Dedifferentiated amniotic fluid mesenchymal stem cell (primary cell): ENCODE data around the gene METTL23.
"Not testable (repeated sequence)": the region's sequence is repeated elsewhere in the genome, so short reads cannot be mapped to it uniquely, and the experiment has no call there.

Source experiments
- DNase-seq: peaks from one replicate; pipeline ENCODE4 v3.0.0-alpha.2; 2016; ENCODE audit errors: extremely low spot score

Gene METTL23

DNA sequence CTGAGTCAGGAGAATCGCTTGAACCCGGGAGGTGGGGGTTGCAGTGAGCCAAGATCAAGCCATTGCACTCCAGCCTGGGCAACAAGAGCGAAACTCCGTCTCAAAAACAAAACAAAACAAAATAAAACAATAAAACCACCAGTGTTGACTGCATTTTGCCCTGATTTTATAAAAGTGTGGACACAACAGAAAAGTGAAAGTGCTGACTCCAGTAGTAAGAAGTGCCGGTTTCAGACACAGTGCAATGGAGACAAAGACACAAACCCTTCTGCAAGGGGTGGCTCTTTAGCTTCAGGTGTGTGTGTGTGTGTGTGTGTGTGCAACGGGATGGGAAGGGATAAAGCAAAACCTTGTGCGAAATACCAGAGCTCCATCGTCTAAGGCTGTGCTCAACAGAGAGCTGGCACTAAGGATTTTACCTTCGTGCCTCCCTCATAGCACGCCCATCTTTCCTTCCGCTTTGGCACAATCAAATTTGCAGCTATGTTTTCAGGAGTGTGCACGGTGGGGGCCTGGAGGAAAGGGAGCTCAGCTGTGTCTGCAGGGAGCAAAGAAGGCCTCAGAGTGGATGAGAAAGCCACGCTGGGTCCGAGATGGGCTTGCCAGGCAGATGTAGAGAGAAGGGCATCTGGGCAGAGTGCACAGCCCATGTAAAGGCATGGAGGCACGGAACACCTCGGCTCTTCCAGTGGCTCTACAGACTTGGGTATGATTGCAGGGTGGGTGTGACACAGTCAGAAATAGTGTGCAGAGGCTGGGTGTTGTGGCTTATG, 31.4 kb upstream of the METTL23 start:
- no peak for DNase-seq

DNA sequence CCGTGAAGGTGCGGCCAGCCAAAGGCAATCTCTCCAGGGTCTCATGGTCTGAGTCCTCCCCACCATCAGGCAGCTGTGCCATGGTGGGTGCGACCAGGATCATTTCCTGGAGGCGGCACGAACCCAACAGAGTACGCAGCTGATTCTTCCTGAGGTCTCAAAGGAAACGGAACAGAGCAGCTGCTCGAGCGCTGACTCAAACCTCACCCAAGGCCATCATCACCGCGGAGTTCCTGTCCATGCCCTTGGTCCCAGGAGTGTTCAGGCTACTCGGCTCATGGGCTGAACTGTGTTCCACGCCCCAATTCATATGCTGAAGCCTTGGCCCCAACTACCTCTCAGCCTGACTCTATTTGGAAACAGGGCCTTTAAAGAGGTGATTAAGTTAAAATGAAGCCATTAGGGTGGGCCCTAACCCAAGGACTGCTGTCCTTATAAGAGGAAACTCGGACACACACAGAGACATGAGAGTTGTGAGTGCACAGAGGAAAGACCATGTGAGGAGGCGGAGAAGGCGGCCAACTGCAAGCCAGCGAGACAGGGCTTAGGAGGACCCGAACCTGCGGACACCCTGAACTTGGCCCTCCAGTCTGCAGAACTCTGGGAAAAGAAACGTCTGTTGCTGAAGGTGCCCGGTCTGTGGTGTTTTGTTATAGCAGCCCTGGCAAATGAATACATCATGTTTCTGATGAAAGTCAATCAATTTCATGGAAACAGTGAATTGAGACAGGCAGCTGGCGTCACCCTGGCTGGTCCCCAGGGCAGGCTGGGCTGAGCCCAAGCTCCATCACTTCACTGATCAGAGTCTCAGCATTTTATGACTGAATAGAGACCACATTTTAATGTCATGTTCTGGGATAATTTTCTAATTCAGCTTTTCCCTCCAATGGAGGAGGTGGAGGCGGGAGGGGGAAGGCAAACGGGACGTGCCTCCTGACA, 29.6 kb upstream of the METTL23 start:
- no peak for DNase-seq

DNA sequence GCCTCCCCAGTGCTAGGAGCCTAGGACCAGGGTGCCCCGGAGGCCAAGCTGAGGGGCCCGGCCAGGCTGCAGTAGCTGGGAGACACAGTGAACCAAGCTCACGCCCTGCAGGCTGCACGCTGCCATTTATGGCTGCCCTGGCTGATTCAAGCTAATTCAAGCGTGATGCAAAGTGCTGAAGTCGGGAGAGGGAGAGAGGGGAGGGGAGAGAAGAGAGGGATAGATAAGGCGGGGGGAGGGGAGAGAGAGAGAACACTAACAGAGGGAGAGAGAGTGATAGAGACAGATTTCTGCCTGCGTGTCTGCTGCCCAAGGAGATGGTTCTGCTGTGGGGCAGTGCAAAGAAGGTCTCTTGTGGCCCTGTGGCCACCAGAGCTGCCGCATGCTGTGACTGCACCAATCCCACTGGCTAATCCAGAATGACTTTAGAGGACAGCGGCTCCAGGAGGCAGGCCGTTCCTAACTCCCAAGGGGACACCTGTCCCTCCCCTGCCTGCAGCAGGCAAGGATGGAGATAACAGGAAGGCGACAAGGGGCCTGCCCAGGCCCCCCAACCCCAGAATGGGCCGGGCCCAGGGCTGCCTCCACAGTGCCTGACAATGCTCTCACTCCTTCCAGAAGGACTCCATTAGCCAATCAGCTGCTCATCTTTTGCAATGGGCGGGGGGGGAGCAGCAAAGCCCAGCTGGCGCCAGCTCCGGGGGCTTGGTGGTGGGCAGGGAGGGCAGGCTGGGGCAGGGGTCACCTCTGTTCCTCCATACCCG, 28.8 kb upstream of the METTL23 start:
- DNase-seq, result peak; percentile 41

DNA sequence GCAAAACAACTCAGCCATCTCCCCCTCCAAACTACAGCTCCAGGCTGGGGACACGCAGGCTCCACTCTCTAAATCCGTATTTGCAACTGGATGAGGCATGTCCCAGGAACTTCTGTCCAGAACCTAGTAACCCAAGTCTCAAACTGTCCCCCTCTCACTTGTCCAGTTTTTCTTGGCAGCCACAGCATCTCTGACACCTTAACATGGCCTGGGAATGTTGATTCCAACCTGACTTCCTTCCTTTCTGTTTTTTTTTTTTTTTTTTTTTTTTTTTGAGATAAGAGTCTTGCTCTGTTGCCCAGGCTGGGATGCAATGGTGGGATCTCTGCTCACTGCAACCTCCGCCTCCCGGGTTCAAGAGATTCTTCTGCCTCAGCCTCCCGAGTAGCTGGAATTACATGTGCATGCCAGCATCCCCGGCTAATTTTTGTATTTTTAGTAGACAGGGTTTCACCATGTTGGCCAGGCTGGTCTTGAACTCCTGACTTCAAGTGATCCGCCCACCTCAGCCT, 28.1 kb upstream of the METTL23 start:
- DNase-seq, result not testable (repeated sequence)

DNA sequence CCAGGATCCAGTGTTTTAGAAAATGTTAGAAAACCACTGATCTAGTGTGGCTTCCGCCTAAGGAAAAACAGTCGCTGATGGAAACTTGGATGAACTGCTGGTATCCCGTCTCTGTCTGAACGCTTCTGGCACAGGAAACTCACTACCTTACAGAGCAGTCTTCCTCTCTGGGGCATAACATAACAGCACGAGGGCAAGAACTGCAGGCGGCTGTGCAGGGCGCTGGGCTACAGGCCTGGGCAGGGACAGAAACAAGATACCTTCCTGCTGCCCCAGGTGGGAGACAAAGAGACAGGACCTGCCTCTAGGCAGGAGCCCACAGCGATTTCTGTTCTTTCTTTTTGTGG, 26.4 kb upstream of the METTL23 start:
- DNase-seq, result no peak

GRCh38 chr17:76700617-76701470, 25.8 kb upstream of the METTL23 start:
- peak; percentile 75 for DNase-seq

- no peak for DNase-seq
These were observed 25.1 kb upstream of the METTL23 start for GRCh38 chr17:76701471-76701967.

DNA sequence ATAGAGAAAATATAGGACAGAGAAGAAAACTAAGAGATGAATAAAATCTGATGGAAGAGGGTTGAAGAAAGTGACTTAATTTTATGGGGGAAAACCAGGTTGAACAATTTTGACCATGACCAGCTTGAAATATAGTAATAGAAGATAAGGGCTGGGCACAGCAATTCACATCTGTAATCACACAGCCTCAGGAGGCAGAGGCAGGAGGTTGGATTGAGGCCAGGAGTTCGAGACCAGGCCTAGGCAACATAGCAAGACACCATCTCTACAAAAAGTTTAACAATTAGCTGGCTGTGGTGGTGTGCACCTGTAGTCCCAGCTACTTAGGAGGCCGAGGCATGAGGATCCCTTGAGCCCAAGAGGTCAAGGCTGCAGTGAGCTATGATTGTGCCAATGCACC, 24.6 kb upstream of the METTL23 start:
- DNase-seq, result no peak

DNA sequence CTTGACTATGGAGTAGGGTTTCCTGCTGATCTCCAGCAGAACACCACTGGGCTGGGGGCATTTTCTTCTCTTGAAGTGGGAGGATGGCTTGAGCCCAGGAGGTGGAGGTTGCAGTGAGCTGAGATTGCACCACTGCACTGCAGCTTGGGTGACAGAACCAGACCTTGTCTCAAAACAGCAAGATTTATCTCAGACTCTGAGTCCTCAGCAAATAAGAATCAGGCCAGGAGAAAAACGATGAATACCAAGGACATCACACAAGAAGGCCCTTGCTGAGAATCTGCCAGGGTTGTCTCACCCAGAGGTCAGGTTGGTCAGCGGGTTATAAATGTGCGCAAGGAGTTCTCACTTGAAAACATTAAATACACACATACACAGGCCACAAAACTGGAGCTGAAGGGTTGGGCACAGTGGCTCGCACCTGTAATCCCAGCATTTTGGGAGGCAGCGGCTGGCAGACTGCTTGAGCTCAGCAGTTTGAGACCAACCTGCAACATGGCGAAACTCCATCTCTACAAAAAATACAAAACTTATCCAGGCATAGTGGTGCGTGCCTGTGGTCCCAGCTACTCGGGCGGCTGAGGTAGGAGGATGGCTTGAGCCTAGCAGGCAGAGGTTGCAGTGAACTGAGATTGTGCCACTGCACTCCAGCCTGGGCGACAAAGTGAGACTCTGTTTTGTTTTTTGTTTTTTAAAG, 23.6 kb upstream of the METTL23 start:
- DNase-seq, result no peak

GRCh38 chr17:76704805-76705204, 21.8 kb upstream of the METTL23 start:
- DNase-seq, result no peak

DNA sequence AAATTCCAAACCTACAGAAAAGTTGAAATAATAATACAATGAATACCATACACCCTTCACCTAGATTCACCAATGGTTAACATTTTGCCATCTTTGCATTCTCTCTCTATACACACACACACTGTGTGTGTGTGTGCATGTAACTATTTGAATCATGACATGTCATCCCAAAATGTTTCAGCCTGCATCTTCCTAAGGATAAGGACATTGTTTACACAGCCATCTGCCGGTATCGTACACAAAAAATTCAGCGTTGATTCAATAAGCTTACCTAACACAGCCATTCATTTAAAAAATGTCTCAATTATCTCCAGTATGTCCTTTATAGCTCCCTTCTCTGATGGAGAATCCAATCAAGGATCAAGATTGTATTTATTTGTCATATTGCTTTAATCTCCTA, 19.8 kb upstream of the METTL23 start:
- DNase-seq, result no peak

DNA sequence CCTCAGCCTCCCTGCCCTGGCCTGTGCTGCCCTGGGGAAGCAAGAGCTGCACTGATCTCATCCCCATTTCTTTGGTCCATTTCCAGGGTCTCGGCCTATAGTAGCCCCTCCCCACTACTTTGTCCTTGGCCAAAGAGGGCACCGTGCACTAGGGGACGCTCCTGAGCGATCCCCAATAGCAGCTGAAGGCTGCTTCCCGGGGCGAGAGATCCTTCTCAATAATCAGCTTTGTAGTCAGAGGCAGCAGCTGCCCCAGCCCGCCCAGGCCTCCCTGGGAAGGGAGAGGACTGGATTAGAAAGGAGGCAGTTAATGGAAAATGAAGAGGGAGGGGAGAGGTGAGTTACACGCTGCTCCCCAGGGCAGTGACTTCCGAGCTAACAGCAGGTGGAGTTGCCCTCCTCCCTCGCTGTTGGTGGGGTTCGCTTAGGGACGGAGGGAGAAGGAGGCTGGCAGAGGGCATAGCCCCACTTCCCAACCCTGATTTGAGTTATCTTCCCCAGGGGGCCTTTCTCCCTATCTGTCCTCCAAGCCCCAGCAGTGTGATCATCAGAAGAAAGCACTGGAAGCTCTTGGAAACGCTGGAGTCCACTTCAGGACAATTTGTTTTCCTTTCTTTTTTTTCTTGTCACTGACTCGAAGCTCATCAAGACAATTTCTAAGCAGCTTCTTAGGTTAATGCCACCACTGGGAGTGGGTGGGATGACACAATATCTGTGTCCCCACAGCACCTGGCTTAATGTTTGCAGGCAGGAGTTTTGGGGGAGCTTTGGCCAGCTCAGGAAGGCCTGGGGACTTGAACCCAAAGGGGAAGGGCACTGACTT, 18.4 kb upstream of the METTL23 start:
- DNase-seq, result no peak

- DNase-seq, result peak; percentile 81
These were observed 17.3 kb upstream of the METTL23 start for GRCh38 chr17:76709077-76709950.

GRCh38 chr17:76709951-76710862, 16.4 kb upstream of the METTL23 start:
- not testable (repeated sequence) for DNase-seq

- DNase-seq, result no peak
These were observed 15.6 kb upstream of the METTL23 start, which contains the start of gene MXRA7 for GRCh38 chr17:76710863-76711611. Gene MXRA7 (minus strand): TSS chr17:76710965. CDS start chr17:76710946, 19 bp downstream.

DNA sequence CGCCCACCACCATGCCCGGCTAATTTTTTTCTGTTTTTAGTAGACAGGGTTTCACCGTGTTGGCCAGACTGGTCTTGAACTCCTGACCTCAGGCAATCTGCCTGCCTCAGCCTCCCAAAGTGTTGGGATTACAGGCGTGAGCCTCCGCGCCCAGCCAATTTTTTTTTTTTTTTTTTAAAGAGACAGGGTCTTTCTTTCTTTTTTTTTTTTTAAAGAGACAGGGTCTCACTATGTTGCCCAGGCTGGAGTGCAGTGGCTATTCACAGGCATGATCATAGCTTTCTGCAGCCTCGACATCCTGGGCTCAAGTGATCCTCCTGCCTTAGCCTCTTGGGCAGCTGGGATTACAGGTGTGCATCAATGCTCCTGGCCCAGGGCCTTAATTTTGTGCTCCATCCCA, 14.3 kb upstream of the METTL23 start:
- DNase-seq, result not testable (repeated sequence)
